Measurements from ENCODE around the gene ST3GAL3. TPM values are rescaled to one million over a fixed set of nuclear protein-coding genes. Genes with fewer than 3 reads are reported as not detected.
A peak's percentile ranks its signal among the peaks of the same experiment; 100 is the strongest.

ST3GAL3 gene
- total and polyA plus RNA-seq, 2 experiments from 2014 or later: 6.2 to 6.3 TPM

DNA sequence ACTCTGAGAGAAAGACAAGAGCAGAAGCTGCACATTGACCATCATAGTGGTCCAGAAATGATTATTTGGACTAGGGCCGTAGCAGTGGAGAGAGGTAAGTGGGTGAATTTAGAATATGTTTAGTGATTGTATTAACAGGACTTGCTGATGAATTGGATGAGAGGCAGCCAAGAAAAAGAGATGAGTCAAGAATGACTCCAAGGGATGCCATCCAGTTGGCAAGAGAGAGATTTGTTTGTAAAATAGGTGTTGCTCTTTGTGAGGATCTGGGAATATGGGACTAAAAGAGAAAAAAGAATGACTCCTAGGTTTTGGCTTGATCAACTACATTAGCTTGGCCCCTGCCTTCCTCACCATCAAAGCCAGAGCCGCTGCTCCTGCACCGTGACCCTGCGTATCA, 172.1 kb downstream of the ST3GAL3 start:
- Histone ChIP-seq H3K9me2 (replicated peaks; ENCODE audit: insufficient read depth) (no peaks in the 10 kb centered on the region), H3K4me1 (ENCODE audit: insufficient read depth) (no peaks in the 10 kb centered on the region), H3K36me3 (replicated peaks; ENCODE audit: insufficient read depth, low read depth) (no peaks in the 10 kb centered on the region), H3K4me3 (no peak overlapping the region), H3K79me2 (no peaks in the 10 kb centered on the region), H3K27ac (no peak overlapping the region), H3K27me3 (no peaks in the 10 kb centered on the region), H4K20me1 (ENCODE audit: insufficient read depth, poor library complexity, severe bottlenecking) (no peaks in the 10 kb centered on the region), H3K4me2 (no peak overlapping the region), H2AFZ (no peak overlapping the region), H3K9me3 (ENCODE audit: low read depth) (no peaks in the 10 kb centered on the region)
- 99% methylated on average over 4 of the region's 4 CpGs for WGBS (ENCODE audit: low lambda C conversion rate, missing lambda C conversion rate)
- TF ChIP-seq EZH2 (IDR thresholded peaks at IDR 0.05; ENCODE audit: borderline replicate concordance) (no peak), EZH2phosphoT487 (IDR thresholded peaks at IDR 0.05; ENCODE audit: low read depth, severe bottlenecking, unreplicated experiment) (no peak)
- TF ChIP-seq, protein P1, sequence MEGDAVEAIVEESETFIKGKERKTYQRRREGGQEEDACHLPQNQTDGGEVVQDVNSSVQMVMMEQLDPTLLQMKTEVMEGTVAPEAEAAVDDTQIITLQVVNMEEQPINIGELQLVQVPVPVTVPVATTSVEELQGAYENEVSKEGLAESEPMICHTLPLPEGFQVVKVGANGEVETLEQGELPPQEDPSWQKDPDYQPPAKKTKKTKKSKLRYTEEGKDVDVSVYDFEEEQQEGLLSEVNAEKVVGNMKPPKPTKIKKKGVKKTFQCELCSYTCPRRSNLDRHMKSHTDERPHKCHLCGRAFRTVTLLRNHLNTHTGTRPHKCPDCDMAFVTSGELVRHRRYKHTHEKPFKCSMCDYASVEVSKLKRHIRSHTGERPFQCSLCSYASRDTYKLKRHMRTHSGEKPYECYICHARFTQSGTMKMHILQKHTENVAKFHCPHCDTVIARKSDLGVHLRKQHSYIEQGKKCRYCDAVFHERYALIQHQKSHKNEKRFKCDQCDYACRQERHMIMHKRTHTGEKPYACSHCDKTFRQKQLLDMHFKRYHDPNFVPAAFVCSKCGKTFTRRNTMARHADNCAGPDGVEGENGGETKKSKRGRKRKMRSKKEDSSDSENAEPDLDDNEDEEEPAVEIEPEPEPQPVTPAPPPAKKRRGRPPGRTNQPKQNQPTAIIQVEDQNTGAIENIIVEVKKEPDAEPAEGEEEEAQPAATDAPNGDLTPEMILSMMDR (IDR thresholded peaks at IDR 0.05; ENCODE audit: poor library complexity): no peak
- no peak for DNase-seq (ENCODE audit: low spot score)

GRCh38 chr1:43879996-43880395, 172.7 kb downstream of the ST3GAL3 start:
- Histone ChIP-seq H3K4me2 (no peak overlapping the region), H3K27ac (no peak overlapping the region), H3K79me2 (no peaks in the 10 kb centered on the region), H3K9me2 (replicated peaks; ENCODE audit: insufficient read depth) (no peaks in the 10 kb centered on the region), H3K4me1 (ENCODE audit: insufficient read depth) (no peaks in the 10 kb centered on the region), H3K9me3 (ENCODE audit: low read depth) (no peaks in the 10 kb centered on the region), H3K4me3 (no peak overlapping the region), H3K36me3 (replicated peaks; ENCODE audit: insufficient read depth, low read depth) (no peaks in the 10 kb centered on the region), H4K20me1 (ENCODE audit: insufficient read depth, poor library complexity, severe bottlenecking) (no peaks in the 10 kb centered on the region), H3K27me3 (no peaks in the 10 kb centered on the region), H2AFZ (no peak overlapping the region)
- TF ChIP-seq, protein P1 (IDR thresholded peaks at IDR 0.05; ENCODE audit: poor library complexity): no peak
- TF ChIP-seq EZH2phosphoT487 (IDR thresholded peaks at IDR 0.05; ENCODE audit: low read depth, severe bottlenecking, unreplicated experiment): no peak
- TF ChIP-seq EZH2 (IDR thresholded peaks at IDR 0.05; ENCODE audit: borderline replicate concordance): no peak
- WGBS (ENCODE audit: low lambda C conversion rate, missing lambda C conversion rate): 97% methylated on average over 2 of the region's 2 CpGs
- no peak for DNase-seq (ENCODE audit: low spot score)

DNA sequence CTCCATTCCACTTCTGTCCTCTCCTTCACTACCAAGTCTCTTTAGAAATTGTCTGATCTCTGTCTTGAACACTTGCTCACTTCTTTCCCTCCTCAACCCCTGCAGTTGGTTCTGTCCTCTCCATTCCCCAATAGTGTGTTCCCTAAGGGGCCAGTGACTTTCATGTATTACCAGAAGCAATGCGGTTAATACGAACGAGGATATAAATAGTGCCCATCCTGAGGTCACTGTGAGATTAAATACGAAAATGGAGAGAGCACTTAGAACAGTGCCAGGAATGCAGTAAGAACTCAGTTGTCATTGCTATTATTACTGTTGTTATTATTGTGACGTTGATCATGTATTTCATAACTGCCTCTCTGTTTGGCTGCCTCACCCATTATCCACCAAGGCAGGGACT, 173.3 kb downstream of the ST3GAL3 start:
- Histone ChIP-seq H2AFZ (no peak overlapping the region), H3K27ac (no peak overlapping the region), H3K9me2 (replicated peaks; ENCODE audit: insufficient read depth) (no peaks in the 10 kb centered on the region), H3K27me3 (no peaks in the 10 kb centered on the region), H4K20me1 (ENCODE audit: insufficient read depth, poor library complexity, severe bottlenecking) (no peaks in the 10 kb centered on the region), H3K36me3 (replicated peaks; ENCODE audit: insufficient read depth, low read depth) (no peaks in the 10 kb centered on the region), H3K9me3 (ENCODE audit: low read depth) (no peaks in the 10 kb centered on the region), H3K4me2 (no peak overlapping the region), H3K4me3 (no peak overlapping the region), H3K79me2 (no peaks in the 10 kb centered on the region), H3K4me1 (ENCODE audit: insufficient read depth) (no peaks in the 10 kb centered on the region)
- TF ChIP-seq EZH2phosphoT487 (IDR thresholded peaks at IDR 0.05; ENCODE audit: low read depth, severe bottlenecking, unreplicated experiment): no peak
- TF ChIP-seq, protein P1 (IDR thresholded peaks at IDR 0.05; ENCODE audit: poor library complexity): no peak
- TF ChIP-seq EZH2 (IDR thresholded peaks at IDR 0.05; ENCODE audit: borderline replicate concordance): no peak
- 95% methylated on average over 5 of the region's 5 CpGs for WGBS (ENCODE audit: low lambda C conversion rate, missing lambda C conversion rate)
- no peak for DNase-seq (ENCODE audit: low spot score)

GRCh38 chr1:43881415-43881814, 174.1 kb downstream of the ST3GAL3 start:
- Histone ChIP-seq H3K27me3 (no peaks in the 10 kb centered on the region), H3K4me1 (ENCODE audit: insufficient read depth) (no peaks in the 10 kb centered on the region), H3K27ac (no peak overlapping the region), H3K4me2 (no peak overlapping the region), H4K20me1 (ENCODE audit: insufficient read depth, poor library complexity, severe bottlenecking) (no peaks in the 10 kb centered on the region), H2AFZ (no peak overlapping the region), H3K36me3 (replicated peaks; ENCODE audit: insufficient read depth, low read depth) (no peaks in the 10 kb centered on the region), H3K79me2 (no peaks in the 10 kb centered on the region), H3K4me3 (no peak overlapping the region), H3K9me3 (ENCODE audit: low read depth) (no peaks in the 10 kb centered on the region), H3K9me2 (replicated peaks; ENCODE audit: insufficient read depth) (no peaks in the 10 kb centered on the region)
- peak; percentile 45 for DNase-seq (ENCODE audit: low spot score)
- TF ChIP-seq, protein P1 (IDR thresholded peaks at IDR 0.05; ENCODE audit: poor library complexity): no peak
- TF ChIP-seq EZH2phosphoT487 (IDR thresholded peaks at IDR 0.05; ENCODE audit: low read depth, severe bottlenecking, unreplicated experiment) (no peak), EZH2 (IDR thresholded peaks at IDR 0.05; ENCODE audit: borderline replicate concordance) (no peak)
- WGBS (ENCODE audit: low lambda C conversion rate, missing lambda C conversion rate): 58% methylated on average over 4 of the region's 4 CpGs

All from hepatocyte (in vitro differentiated cells).